Activated CD4-positive, CD25-positive, alpha-beta regulatory T cell treated with anti-CD3 and anti-CD28 coated beads, Interleukin-2, amount 50 U/mL, for 72 hours (primary cell): ENCODE results near the gene SLC16A8.
"Not testable (repeated sequence)": the region's sequence is repeated elsewhere in the genome, so short reads cannot be mapped to it uniquely, and the experiment has no call there.

ENCODE experiments used
- DNase-seq: peaks from one replicate; pipeline ENCODE4 v3.0.0; 2021

The SLC16A8 gene

GRCh38 chr22:38040953-38041759, 42.8 kb downstream of the SLC16A8 start:
- no peak for DNase-seq

GRCh38 chr22:38038890-38039812, 44.8 kb downstream of the SLC16A8 start:
- no peak for DNase-seq

- DNase-seq, result no peak
These were observed 45.6 kb downstream of the SLC16A8 start for GRCh38 chr22:38038426-38038825.

- DNase-seq, result not testable (repeated sequence)
These were observed 46.4 kb downstream of the SLC16A8 start for GRCh38 chr22:38037367-38038150.

GRCh38 chr22:38036392-38037062, 47.5 kb downstream of the SLC16A8 start:
- no peak for DNase-seq

- no peak for DNase-seq
These were observed 48.5 kb downstream of the SLC16A8 start for GRCh38 chr22:38035530-38035885.

GRCh38 chr22:38034884-38035529, 49.0 kb downstream of the SLC16A8 start:
- DNase-seq, result no peak

- no peak for DNase-seq
These were observed 49.6 kb downstream of the SLC16A8 start for GRCh38 chr22:38034278-38034882.

GRCh38 chr22:38033522-38034277, 50.3 kb downstream of the SLC16A8 start:
- DNase-seq, result no peak

- DNase-seq, result no peak
These were observed 51.1 kb downstream of the SLC16A8 start for GRCh38 chr22:38032681-38033521.

GRCh38 chr22:38031491-38031890, 52.5 kb downstream of the SLC16A8 start:
- DNase-seq, result no peak

- no peak for DNase-seq
These were observed 53.5 kb downstream of the SLC16A8 start for GRCh38 chr22:38030311-38031133.

- no peak for DNase-seq
These were observed 54.1 kb downstream of the SLC16A8 start for GRCh38 chr22:38029901-38030300.

- no peak for DNase-seq
These were observed 54.6 kb downstream of the SLC16A8 start for GRCh38 chr22:38029370-38029769.

GRCh38 chr22:38028344-38029130, 55.4 kb downstream of the SLC16A8 start:
- no peak for DNase-seq
